NT2/D1 (cell line): Measurements from ENCODE around the gene THBS3.
"Not testable (repeated sequence)": the region's sequence is repeated elsewhere in the genome, so short reads cannot be mapped to it uniquely, and the experiment has no call there.

Experiments used
- SUZ12 ChIP-seq: IDR thresholded peaks from 2 replicates; pipeline ENCODE4 v1.6.1; 2011; ENCODE audit not compliant: insufficient read length, insufficient read depth; ENCODE audit errors: extremely low read depth
- YY1 ChIP-seq: IDR thresholded peaks from 2 replicates; pipeline ENCODE4 v1.6.1; 2011; ENCODE audit not compliant: insufficient read length, insufficient read depth
- ZNF274 ChIP-seq: IDR thresholded peaks from 2 replicates; pipeline ENCODE4 v1.6.1; 2011; ENCODE audit warnings: mild to moderate bottlenecking, low read depth, low read length

DNA sequence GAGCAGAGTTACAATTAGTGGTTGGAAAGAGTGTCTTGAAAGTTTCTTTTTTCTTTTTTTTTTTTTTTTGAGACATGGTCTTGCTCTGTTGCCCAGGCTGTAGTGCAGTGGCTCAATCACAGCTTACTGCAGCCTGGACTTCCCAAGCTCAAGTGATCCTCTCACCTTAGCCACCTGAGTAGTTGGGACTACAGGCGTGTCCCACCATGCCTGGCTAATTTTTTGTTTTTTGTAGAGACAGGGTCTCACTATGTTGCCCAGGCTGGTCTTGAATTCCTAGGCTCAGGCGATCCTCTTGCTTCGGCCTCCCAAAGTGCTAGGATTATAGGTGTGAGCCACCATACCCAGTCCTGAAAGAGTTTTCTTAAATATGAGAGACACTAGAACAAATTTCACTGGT, 39.1 kb upstream of the THBS3 start:
- not testable (repeated sequence) for TF ChIP-seq YY1, SUZ12, ZNF274
